BE2C (cell line): ENCODE data around the gene MPG. TPM values are rescaled to one million over a fixed set of nuclear protein-coding genes. Genes with fewer than 3 reads are reported as not detected.
"Not testable (repeated sequence)": the region's sequence is repeated elsewhere in the genome, so short reads cannot be mapped to it uniquely, and the experiment has no call there.

ENCODE experiments used
- DNase-seq: peaks from one replicate; pipeline ENCODE4 v3.0.0-alpha.2; 2020
- H3K27me3 ChIP-seq: fragments of 250-450 bp; sonication (Bioruptor Pico); 2 replicates; pipeline ENCODE4 v1.5.1; 2020; ENCODE audit warnings: mild to moderate bottlenecking
- H3K36me3 ChIP-seq: fragments of 250-450 bp; sonication (Bioruptor Pico); 2 replicates; pipeline ENCODE4 v1.5.1; 2020; ENCODE audit warnings: mild to moderate bottlenecking
- H3K4me1 ChIP-seq: fragments of 250-450 bp; sonication (Bioruptor Pico); 2 replicates; pipeline ENCODE4 v1.5.1; 2020
- H3K4me3 ChIP-seq: 2 replicates; pipeline ENCODE4 v1.5.1; 2011; ENCODE audit warnings: low read depth, low read length
- H3K9me3 ChIP-seq: fragments of 250-450 bp; sonication (Bioruptor Pico); 2 replicates; pipeline ENCODE4 v1.5.1; 2020
- polyA plus RNA-seq: library from polyadenylated mRNA; unstranded; fragments of >200 nt; gene quantifications from one replicate; pipeline ENCODE4 v1.2.1, GENCODE V29; 2012; ENCODE audit warnings: low read depth, missing spikeins; ENCODE audit not compliant: insufficient read length, insufficient read depth
- TF ChIP-seq, protein P1 (sequence below): IDR thresholded peaks from 2 replicates; pipeline ENCODE4 v1.5.1; 2012; ENCODE audit warnings: mild to moderate bottlenecking, low read depth, low read length

The MPG gene, protein sequence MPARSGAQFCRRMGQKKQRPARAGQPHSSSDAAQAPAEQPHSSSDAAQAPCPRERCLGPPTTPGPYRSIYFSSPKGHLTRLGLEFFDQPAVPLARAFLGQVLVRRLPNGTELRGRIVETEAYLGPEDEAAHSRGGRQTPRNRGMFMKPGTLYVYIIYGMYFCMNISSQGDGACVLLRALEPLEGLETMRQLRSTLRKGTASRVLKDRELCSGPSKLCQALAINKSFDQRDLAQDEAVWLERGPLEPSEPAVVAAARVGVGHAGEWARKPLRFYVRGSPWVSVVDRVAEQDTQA
- polyA plus RNA-seq, result 40.8 TPM

DNA sequence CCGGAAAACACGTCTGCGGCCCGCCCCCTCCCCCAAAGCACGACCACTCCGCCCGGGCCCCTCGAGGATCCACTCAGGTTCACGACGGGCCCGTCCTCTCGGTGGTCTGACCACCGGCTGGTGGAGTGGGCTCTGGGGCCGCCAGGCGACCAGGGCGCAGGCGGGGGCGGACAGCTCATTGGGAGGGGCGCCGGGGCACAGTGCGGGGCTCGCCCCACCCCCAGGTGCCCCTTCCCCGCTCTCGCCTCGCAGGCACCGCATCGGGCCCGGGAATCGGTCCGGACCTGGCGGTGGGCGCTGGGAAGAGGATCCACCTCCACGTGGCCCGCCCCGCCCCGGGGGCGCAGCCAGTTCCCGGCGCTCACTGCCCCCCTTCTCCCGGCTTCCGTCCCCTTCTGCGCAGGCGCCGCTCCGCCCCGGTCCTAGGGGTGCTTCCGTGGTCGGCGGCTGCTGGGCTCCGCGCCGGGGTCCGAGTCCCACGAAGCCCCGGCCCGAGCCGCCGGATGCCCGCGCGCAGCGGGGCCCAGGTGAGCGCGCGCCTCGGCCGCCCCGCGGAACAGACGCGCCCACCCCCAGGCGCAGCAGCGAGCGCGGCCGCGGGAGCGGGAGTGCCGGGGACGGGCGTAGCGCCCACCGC, at the start of gene MPG:
MPG (plus strand) TSS at position 419 of the 637 bp plus-strand sequence; CDS start at position 504, 85 bp downstream.
- H3K4me3 ChIP-seq, result peak within 1 kb of the TSS; percentile 67
- peaks cover 14% of the 10 kb centered on the region for H3K4me1 ChIP-seq
- no peaks in the 10 kb centered on the region for H3K36me3 ChIP-seq
- DNase-seq, result peak; percentile 88
- TF ChIP-seq, protein P1, sequence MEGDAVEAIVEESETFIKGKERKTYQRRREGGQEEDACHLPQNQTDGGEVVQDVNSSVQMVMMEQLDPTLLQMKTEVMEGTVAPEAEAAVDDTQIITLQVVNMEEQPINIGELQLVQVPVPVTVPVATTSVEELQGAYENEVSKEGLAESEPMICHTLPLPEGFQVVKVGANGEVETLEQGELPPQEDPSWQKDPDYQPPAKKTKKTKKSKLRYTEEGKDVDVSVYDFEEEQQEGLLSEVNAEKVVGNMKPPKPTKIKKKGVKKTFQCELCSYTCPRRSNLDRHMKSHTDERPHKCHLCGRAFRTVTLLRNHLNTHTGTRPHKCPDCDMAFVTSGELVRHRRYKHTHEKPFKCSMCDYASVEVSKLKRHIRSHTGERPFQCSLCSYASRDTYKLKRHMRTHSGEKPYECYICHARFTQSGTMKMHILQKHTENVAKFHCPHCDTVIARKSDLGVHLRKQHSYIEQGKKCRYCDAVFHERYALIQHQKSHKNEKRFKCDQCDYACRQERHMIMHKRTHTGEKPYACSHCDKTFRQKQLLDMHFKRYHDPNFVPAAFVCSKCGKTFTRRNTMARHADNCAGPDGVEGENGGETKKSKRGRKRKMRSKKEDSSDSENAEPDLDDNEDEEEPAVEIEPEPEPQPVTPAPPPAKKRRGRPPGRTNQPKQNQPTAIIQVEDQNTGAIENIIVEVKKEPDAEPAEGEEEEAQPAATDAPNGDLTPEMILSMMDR, result no peak
- peaks cover 1% of the 10 kb centered on the region for H3K27me3 ChIP-seq
- H3K9me3 ChIP-seq, result no peaks in the 10 kb centered on the region

DNA sequence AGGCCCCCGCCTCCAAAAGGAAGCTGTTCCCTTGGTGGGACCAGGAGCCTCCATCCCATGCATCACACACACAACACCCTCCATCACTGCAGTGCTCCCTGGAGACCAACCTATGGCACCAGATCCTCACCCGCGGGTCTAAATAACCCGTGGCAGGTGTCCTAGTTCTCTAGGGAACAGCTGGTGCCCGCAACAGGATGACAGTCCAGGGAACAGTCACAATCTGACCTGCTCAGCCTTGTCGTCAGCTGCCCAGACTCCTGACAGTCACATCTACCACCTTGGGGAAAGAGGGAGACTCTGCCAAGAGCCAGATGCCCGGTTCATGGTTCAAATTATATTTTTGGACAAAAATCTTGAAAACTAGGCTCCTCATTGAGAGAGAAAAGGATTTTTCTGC, 47.4 kb upstream of the MPG start:
- H3K9me3 ChIP-seq, H3K27me3 ChIP-seq, H3K36me3 ChIP-seq, H3K4me3 ChIP-seq, H3K4me1 ChIP-seq, DNase-seq: not testable (repeated sequence)

DNA sequence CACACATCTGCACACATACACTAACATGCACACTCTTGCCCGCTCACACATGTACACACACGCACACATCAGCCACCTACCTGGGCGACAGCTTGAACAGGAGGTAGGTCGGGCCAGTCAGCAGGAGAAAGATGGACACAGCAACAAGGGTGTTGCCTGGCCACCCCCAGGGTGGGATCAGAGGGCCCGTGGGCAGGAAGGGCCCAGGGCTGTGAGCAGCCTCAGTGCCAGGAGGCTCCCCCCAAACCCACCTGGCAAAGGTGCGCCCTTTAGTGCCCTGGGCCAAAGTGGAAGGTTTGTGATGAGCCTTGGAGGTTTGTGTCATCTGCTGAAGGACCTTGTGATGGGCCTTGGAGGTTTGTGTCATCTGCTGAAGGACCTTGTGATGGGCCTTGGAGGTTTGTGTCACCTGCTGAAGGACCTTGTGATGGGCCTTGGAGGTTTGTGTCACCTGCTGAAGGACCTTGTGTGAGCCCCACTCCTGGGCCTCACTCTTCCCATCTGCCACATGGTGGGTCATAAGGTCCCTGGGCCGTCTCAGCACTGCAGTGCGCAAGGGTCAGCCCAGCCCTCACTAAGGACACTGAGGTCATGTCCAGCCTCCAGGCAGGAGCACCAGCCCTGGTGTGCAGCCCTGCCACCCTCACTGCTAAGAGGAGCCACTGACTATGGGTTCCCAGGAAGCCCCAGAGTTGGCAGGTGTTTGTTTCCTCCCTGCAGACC, 44.7 kb upstream of the MPG start:
- not testable (repeated sequence) for H3K4me1 ChIP-seq, H3K4me3 ChIP-seq, H3K27me3 ChIP-seq, H3K36me3 ChIP-seq, DNase-seq, H3K9me3 ChIP-seq

- H3K9me3 ChIP-seq, result no peaks in the 10 kb centered on the region
- H3K4me1 ChIP-seq, result peaks cover 8% of the 10 kb centered on the region; the same call in 1 of the 2 replicates
- no peak overlapping the region for H3K4me3 ChIP-seq
- no peaks in the 10 kb centered on the region for H3K27me3 ChIP-seq
- TF ChIP-seq, protein P1, result no peak
- no peak for DNase-seq
- no peaks in the 10 kb centered on the region; the same call in 1 of the 2 replicates for H3K36me3 ChIP-seq
Observed at GRCh38 chr16:33877-34647, 44.0 kb upstream of the MPG start.

GRCh38 chr16:34648-34987, 43.4 kb upstream of the MPG start:
- TF ChIP-seq, protein P1, result no peak
- Histone ChIP-seq H3K36me3 (no peaks in the 10 kb centered on the region; the same call in 1 of the 2 replicates), H3K4me3 (no peak overlapping the region), H3K9me3 (no peaks in the 10 kb centered on the region), H3K4me1 (peaks cover 8% of the 10 kb centered on the region; the same call in 1 of the 2 replicates), H3K27me3 (no peaks in the 10 kb centered on the region)
- DNase-seq, result no peak

- TF ChIP-seq, protein P1, result no peak
- Histone ChIP-seq H3K4me1 (peaks cover 8% of the 10 kb centered on the region; the same call in 1 of the 2 replicates), H3K9me3 (no peaks in the 10 kb centered on the region), H3K36me3 (peaks cover 3% of the 10 kb centered on the region; the same call in 1 of the 2 replicates), H3K4me3 (no peak overlapping the region), H3K27me3 (no peaks in the 10 kb centered on the region)
- no peak for DNase-seq
Observed at GRCh38 chr16:35011-35677, 42.9 kb upstream of the MPG start.
